Neural progenitor cell (in vitro differentiated cells): ENCODE measurements around the gene CHCHD6. TPM values are rescaled to one million over a fixed set of nuclear protein-coding genes. Genes with fewer than 3 reads are reported as not detected.

ENCODE experiments used
- DNase-seq: peaks from one replicate; pipeline ENCODE4 v3.0.0-alpha.2; 2016; ENCODE audit warnings: low spot score
- H2AFZ ChIP-seq: fragments of 200-600 bp; sonication (generic); replicated peaks from 2 replicates; pipeline ENCODE4 v1.6.1; 2016; ENCODE audit warnings: antibody characterized with exemption
- H3F3A ChIP-seq: fragments of 200-600 bp; sonication (generic); 2 replicates; pipeline ENCODE4 v1.6.1; 2016; ENCODE audit warnings: antibody characterized with exemption, low read depth
- H3K27ac ChIP-seq: fragments of 200-600 bp; sonication (generic); 2 replicates; pipeline ENCODE4 v1.5.1; 2016; ENCODE audit warnings: mild to moderate bottlenecking
- H3K27me3 ChIP-seq: fragments of 200-600 bp; sonication (generic); 2 replicates; pipeline ENCODE4 v1.6.1; 2016; ENCODE audit warnings: mild to moderate bottlenecking, moderate library complexity
- H3K36me3 ChIP-seq: fragments of 200-600 bp; sonication (generic); 2 replicates; pipeline ENCODE4 v1.5.1; 2016
- H3K4me1 ChIP-seq: fragments of 200-600 bp; sonication (generic); 2 replicates; pipeline ENCODE4 v1.6.1; 2016; ENCODE audit warnings: mixed run types
- H3K4me2 ChIP-seq: fragments of 200-600 bp; sonication (generic); 2 replicates; pipeline ENCODE4 v1.6.1; 2016
- H3K4me3 ChIP-seq: fragments of 200-600 bp; sonication (generic); 2 replicates; pipeline ENCODE4 v1.5.1; 2016
- H3K79me2 ChIP-seq: fragments of 200-600 bp; sonication (generic); 2 replicates; pipeline ENCODE4 v1.6.1; 2016; ENCODE audit warnings: low read depth
- H3K9ac ChIP-seq: fragments of 200-600 bp; sonication (generic); 2 replicates; pipeline ENCODE4 v1.6.1; 2016
- H3K9me3 ChIP-seq: fragments of 200-600 bp; sonication (generic); 2 replicates; pipeline ENCODE4 v1.5.1; 2016; ENCODE audit warnings: low read depth
- H4K20me1 ChIP-seq: fragments of 200-600 bp; sonication (generic); 2 replicates; pipeline ENCODE4 v1.6.1; 2016; ENCODE audit warnings: low read depth
- H3K27ac Mint-ChIP-seq: 3 replicates; pipeline ENCODE4 v1.8.0; 2021; ENCODE audit warnings: mixed read lengths
- H3K27me3 Mint-ChIP-seq: 2 replicates; pipeline ENCODE4 v1.8.0; 2022; ENCODE audit warnings: low read depth, mild to moderate bottlenecking, inconsistent platforms, moderate library complexity, mixed read lengths; ENCODE audit not compliant: insufficient read depth
- H3K36me3 Mint-ChIP-seq: 3 replicates; pipeline ENCODE4 v1.8.0; 2021; ENCODE audit warnings: mixed read lengths
- H3K4me1 Mint-ChIP-seq: 3 replicates; pipeline ENCODE4 v1.8.0; 2021; ENCODE audit warnings: mixed read lengths
- H3K4me3 Mint-ChIP-seq: 3 replicates; pipeline ENCODE4 v1.8.0; 2021; ENCODE audit warnings: mild to moderate bottlenecking, moderate library complexity, mixed read lengths
- H3K9me3 Mint-ChIP-seq: 3 replicates; pipeline ENCODE4 v1.8.0; 2020; ENCODE audit warnings: mixed read lengths
- CTCF ChIP-seq: fragments of 200-600 bp; sonication (generic); IDR thresholded peaks from 2 replicates; pipeline ENCODE4 v1.5.1; 2017; ENCODE audit warnings: antibody characterized with exemption, mild to moderate bottlenecking
- EZH2 ChIP-seq: fragments of 200-600 bp; sonication (generic); IDR thresholded peaks from 2 replicates; pipeline ENCODE4 v1.6.1; 2017; ENCODE audit warnings: antibody characterized with exemption, mild to moderate bottlenecking, moderate library complexity
- EZH2phosphoT487 ChIP-seq: fragments of 200-600 bp; sonication (generic); IDR thresholded peaks from 2 replicates; pipeline ENCODE4 v1.6.1; 2017; ENCODE audit warnings: antibody characterized with exemption
- total RNA-seq: library from RNA; depleted of rRNA; stranded (reverse); fragments of >200 nt; gene quantifications from 2 replicates; pipeline ENCODE4 v1.2.3, GENCODE V29; 2015; ENCODE audit warnings: low replicate concordance

CHCHD6 gene
- total RNA-seq, 1 donor from 2014 or later: 35.7 TPM

- Histone ChIP-seq H3K79me2 (no peaks in the 10 kb centered on the region), H3K27me3 (peaks cover 52% of the 10 kb centered on the region), H3K4me1 (peaks cover 28% of the 10 kb centered on the region), H3K36me3 (no peaks in the 10 kb centered on the region), H3K4me3 (no peak overlapping the region), H4K20me1 (no peaks in the 10 kb centered on the region), H2AFZ (no peak overlapping the region), H3F3A (no peaks in the 10 kb centered on the region), H3K4me2 (no peak overlapping the region), H3K9me3 (no peaks in the 10 kb centered on the region), H3K27ac (no peak overlapping the region), H3K9ac (no peak overlapping the region)
- H3K4me1 Mint-ChIP-seq: peaks cover 37% of the 10 kb centered on the region
- no peak overlapping the region for H3K27ac Mint-ChIP-seq
- peaks cover 23% of the 10 kb centered on the region for H3K27me3 Mint-ChIP-seq
- no peak for DNase-seq
- H3K4me3 Mint-ChIP-seq: no peak overlapping the region
- TF ChIP-seq EZH2 (no peak), CTCF (no peak), EZH2phosphoT487 (no peak)
- H3K9me3 Mint-ChIP-seq: no peaks in the 10 kb centered on the region
- no peaks in the 10 kb centered on the region for H3K36me3 Mint-ChIP-seq
These were observed 23.4 kb upstream of the CHCHD6 start for GRCh38 chr3:126680667-126681055.

- peaks cover 37% of the 10 kb centered on the region for H3K4me1 Mint-ChIP-seq
- peaks cover 28% of the 10 kb centered on the region for H3K4me1 ChIP-seq
- peaks cover 42% of the 10 kb centered on the region for H3K27me3 ChIP-seq
- no peak overlapping the region for H3K4me2 ChIP-seq
- H3K4me3 Mint-ChIP-seq: no peak overlapping the region
- H3K4me3 ChIP-seq: no peak overlapping the region
- H3K9me3 Mint-ChIP-seq: no peaks in the 10 kb centered on the region
- DNase-seq: no peak
- no peaks in the 10 kb centered on the region for H4K20me1 ChIP-seq
- H3F3A ChIP-seq: no peaks in the 10 kb centered on the region
- peaks cover 23% of the 10 kb centered on the region for H3K27me3 Mint-ChIP-seq
- H3K27ac ChIP-seq: no peak overlapping the region
- H3K27ac Mint-ChIP-seq: no peak overlapping the region
- TF ChIP-seq CTCF (no peak), EZH2phosphoT487 (no peak), EZH2 (no peak)
- no peaks in the 10 kb centered on the region for H3K9me3 ChIP-seq
- no peaks in the 10 kb centered on the region for H3K36me3 ChIP-seq
- H3K9ac ChIP-seq: no peak overlapping the region
- H3K36me3 Mint-ChIP-seq: no peaks in the 10 kb centered on the region
- no peaks in the 10 kb centered on the region for H3K79me2 ChIP-seq
- H2AFZ ChIP-seq: no peak overlapping the region
These were observed 22.0 kb upstream of the CHCHD6 start for GRCh38 chr3:126682009-126682408.

DNA sequence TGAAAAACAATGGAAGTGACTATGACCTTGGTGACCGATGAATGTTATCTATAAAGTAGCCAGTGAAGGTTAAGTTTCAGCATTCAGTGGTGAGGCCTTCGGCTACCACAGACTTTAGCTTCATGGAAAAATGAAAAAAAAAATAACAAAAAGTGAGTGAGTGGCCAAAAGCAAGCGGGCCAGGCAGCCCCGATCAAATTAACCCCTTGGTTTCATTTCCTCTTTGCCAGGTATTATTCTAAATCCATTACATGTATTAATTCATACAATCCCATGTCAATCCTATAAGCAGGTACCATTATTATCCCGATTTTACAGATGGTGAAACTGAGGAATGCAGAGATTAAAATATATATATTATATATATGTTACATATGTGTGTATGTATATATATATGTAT lies 21.0 kb upstream of the CHCHD6 start:
- peaks cover 37% of the 10 kb centered on the region for H3K4me1 Mint-ChIP-seq
- Histone ChIP-seq H3F3A (no peaks in the 10 kb centered on the region), H3K27me3 (peaks cover 31% of the 10 kb centered on the region), H3K4me2 (no peak overlapping the region), H3K36me3 (no peaks in the 10 kb centered on the region), H3K4me1 (peaks cover 28% of the 10 kb centered on the region), H4K20me1 (no peaks in the 10 kb centered on the region), H2AFZ (no peak overlapping the region), H3K9me3 (no peaks in the 10 kb centered on the region), H3K79me2 (no peaks in the 10 kb centered on the region), H3K4me3 (no peak overlapping the region), H3K9ac (no peak overlapping the region), H3K27ac (no peak overlapping the region)
- H3K4me3 Mint-ChIP-seq: no peak overlapping the region
- no peak for DNase-seq
- TF ChIP-seq EZH2phosphoT487 (no peak), CTCF (no peak), EZH2 (no peak)
- H3K27me3 Mint-ChIP-seq: peaks cover 21% of the 10 kb centered on the region
- no peaks in the 10 kb centered on the region for H3K36me3 Mint-ChIP-seq
- H3K27ac Mint-ChIP-seq: no peak overlapping the region
- no peaks in the 10 kb centered on the region for H3K9me3 Mint-ChIP-seq
